ENCODE results near the gene RGS3. TPM values are rescaled to one million over a fixed set of nuclear protein-coding genes. Genes with fewer than 3 reads are reported as not detected.

Gene RGS3
- total and polyA plus RNA-seq, 10 of the 15 experiments (the other 5 are each of a cell fraction or from before 2014, with no cell fraction given) = 2.9 to 138 (median 28.8) TPM

- ChIA-PET CTCF (interaction anchor here (0.9 to 1.7 kb wide), 3 partner anchors 13 to 23 kb away, joined by 3 to 5 read pairs (median 3); no protein-coding TSS in a partner anchor), RAD21 (ENCODE audit: unreplicated experiment) (interaction anchor here (0.8 kb wide), 1 partner anchor 21 kb away, joined by 3 read pairs; no protein-coding TSS in a partner anchor), SMC1A (ENCODE audit: uncharacterized antibody, unreplicated experiment) (interaction anchor here (1.2 to 2.4 kb wide), 2 partner anchors 20 to 22 kb away, joined by 3 to 8 read pairs; no protein-coding TSS in a partner anchor), POLR2A (no interaction called here)
- no TSS peak for BruUV-seq (replicated peaks)
- H3K9me3 ChIP-seq (replicated peaks; ENCODE audit: control insufficient read depth, insufficient read depth, low read length) = no peaks in the 10 kb centered on the region
- no peak overlapping the region for H3K4me2 ChIP-seq (ENCODE audit: control insufficient read depth, insufficient read depth)
- ATAC-seq = no peak
- TF ChIP-seq BACH1 (IDR thresholded peaks at IDR 0.05; ENCODE audit: borderline replicate concordance) (no peak), IRF4 (IDR thresholded peaks at IDR 0.05; ENCODE audit: low read depth, low read length) (no peak), RBBP5 (conservative IDR thresholded peaks at IDR 0.05) (no peak), MAX (IDR thresholded peaks at IDR 0.05; ENCODE audit: low read depth, low read length) (no peak), DPF2 (IDR thresholded peaks at IDR 0.05) (no peak), MEF2A (IDR thresholded peaks at IDR 0.05; ENCODE audit: insufficient read depth, low read depth, low read length) (no peak), BCLAF1 (IDR thresholded peaks at IDR 0.05) (no peak), NFYA (IDR thresholded peaks at IDR 0.05; ENCODE audit: borderline replicate concordance, low read depth, low read length) (no peak), ETV6 (conservative IDR thresholded peaks at IDR 0.05 in 1 of 2, IDR thresholded peaks at IDR 0.05 in 1 of 2; ENCODE audit: borderline replicate concordance in 1 of 2, low read depth in 1 of 2) (no peak), TCF3 (IDR thresholded peaks at IDR 0.05; ENCODE audit: borderline replicate concordance, insufficient read depth, low read depth, low read length) (no peak), HDAC6 (IDR thresholded peaks at IDR 0.05; ENCODE audit: unreplicated experiment) (no peak), SMC3 (IDR thresholded peaks at IDR 0.05; ENCODE audit: borderline replicate concordance, low read length) (no peak), CEBPB (IDR thresholded peaks at IDR 0.05; ENCODE audit: borderline replicate concordance in 1 of 2, low read depth in 2 of 2, low read length in 2 of 2) (no peak), TCF7 (IDR thresholded peaks at IDR 0.05; ENCODE audit: borderline replicate concordance) (no peak), FOS (IDR thresholded peaks at IDR 0.05; ENCODE audit: borderline replicate concordance, extremely low read depth, insufficient read length) (no peak)
- H3K27me3 ChIP-seq (replicated peaks in 1 of 2; ENCODE audit: control insufficient read depth in 2 of 2, insufficient read depth in 2 of 2, low read length in 1 of 2) = no peaks in the 10 kb centered on the region; a peak in 1 of 4 replicates
- H3K27ac ChIP-seq (ENCODE audit: control insufficient read depth, insufficient read depth) = no peak overlapping the region
- no peak overlapping the region for H3K4me3 ChIP-seq
- 25% methylated on average over 5 of the region's 5 CpGs for WGBS (ENCODE audit: insufficient coverage, insufficient replicate concordance, low lambda C conversion rate, missing lambda C conversion rate)
- in situ Hi-C loops (cut with MboI) (no loop called here), intact Hi-C loops (cut with micrococcal nuclease; ENCODE audit: unreplicated experiment) (no loop called here)
- FAIRE-seq = no peak
- H3K9ac ChIP-seq (ENCODE audit: control insufficient read depth, insufficient read depth, low read length) = no peak overlapping the region
- no peaks in the 10 kb centered on the region for H3K4me1 ChIP-seq (ENCODE audit: control insufficient read depth, insufficient read depth, low read length)
- H3K36me3 ChIP-seq (ENCODE audit: control insufficient read depth in 2 of 2, insufficient read depth in 2 of 2, low read length in 1 of 2) = no peaks in the 10 kb centered on the region
- H4K20me1 ChIP-seq (ENCODE audit: control insufficient read depth, insufficient read depth) = no peaks in the 10 kb centered on the region
- H2AFZ ChIP-seq (ENCODE audit: control insufficient read depth, low read depth, low read length) = no peak overlapping the region
- H3K79me2 ChIP-seq (ENCODE audit: control insufficient read depth, insufficient read depth, low read length) = no peaks in the 10 kb centered on the region
- no peak for DNase-seq (ENCODE audit: low read depth, low spot score)
Observed at GRCh38 chr9:113635586-113635985, 172.1 kb downstream of the RGS3 start.

Data from GM12878 (cell line).